ENCODE measurements around the gene TMSB4Y. TPM values are rescaled to one million over a fixed set of nuclear protein-coding genes. Genes with fewer than 3 reads are reported as not detected.

Gene TMSB4Y
- total RNA-seq, result not detected in 2 replicates

DNA sequence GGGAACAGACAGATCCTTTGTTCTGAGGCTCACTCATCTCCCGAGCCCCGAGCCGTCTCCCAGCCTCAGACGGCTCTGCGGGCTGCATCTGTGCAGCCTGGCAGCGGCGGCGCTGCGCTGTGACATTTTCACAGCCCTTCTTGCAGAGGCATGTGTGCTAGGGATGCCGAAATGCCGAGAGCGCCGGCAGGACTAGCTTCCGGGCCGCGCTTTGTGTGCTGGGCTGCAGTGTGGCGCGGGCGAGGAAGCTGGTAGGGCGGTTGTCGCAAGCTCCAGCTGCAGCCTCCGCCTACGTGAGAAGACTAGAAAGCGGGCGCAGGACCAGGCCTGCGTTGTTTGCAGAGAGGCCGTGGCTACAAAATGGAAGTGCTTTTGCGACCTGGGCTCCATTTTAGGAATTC is at the start of gene TMSB4Y:
TSS of gene TMSB4Y (plus strand) at position 332 of the 401 bp plus-strand sequence.
- peak in 1 of 2 donors; percentile 67 for DNase-seq (ENCODE audit: low read depth in 2 of 2)

DNA sequence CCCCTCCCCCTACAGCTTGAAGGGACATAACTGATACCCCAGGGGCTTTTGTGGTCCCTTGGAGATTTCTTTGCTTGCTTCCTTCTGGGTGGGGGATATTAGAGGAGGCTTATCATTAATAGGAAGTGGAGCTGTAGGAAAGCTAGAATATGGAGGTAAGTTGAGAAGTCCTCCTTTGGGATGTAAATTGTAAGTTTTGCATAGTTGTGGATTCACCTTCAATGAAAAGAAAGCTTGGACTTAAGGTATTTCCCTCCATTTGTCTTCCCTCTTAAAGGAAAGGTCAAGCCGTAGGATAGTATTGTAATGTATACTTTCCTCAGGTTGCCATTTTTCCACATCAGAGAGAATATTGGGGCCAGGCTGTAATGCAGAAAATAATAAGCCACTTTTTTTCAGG is 39.5 kb upstream of the TMSB4Y start:
- no peak for DNase-seq (ENCODE audit: low read depth in 2 of 2)

DNA sequence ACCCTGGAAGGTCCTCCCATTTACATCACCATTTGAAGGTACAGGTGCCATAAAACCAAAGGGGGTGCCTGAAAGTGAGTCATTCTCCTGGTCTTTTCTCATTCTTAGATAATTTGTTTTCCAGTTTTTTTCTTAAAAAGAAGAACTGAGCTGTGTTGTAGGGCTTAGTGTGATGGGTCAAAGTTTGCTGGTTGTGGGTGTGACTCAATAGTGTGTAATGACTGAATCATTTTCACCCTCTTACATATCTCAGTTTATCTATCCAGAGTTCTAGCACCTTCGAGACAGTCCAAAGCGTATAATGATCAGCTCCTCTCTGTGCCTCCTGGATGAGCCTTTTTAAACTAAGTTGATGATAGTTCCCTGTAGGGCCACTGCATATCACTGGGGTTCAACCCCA is 32.6 kb upstream of the TMSB4Y start:
- no peak for DNase-seq (ENCODE audit: low read depth in 2 of 2)

DNA sequence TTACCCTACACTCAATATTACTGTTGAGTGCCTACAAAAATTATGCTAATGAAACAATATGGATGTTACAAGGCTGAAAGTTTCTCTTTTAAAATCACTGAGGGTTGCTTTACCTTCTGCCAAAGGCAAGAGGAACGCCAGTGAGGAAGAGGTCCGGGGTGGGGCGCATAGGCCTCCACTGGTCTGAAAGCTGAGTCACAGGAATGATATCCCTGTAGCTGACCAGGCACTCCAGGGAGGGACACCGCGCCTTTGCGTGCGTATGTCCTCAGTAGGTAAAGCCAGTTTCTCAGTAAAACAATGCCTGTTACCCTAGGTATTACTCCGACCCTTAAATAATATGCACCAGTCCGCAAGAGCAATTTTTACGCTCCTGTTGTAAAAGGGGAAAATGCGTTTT is 1.4 kb upstream of the TMSB4Y start:
- DNase-seq (ENCODE audit: low read depth in 2 of 2), result no peak

DNA sequence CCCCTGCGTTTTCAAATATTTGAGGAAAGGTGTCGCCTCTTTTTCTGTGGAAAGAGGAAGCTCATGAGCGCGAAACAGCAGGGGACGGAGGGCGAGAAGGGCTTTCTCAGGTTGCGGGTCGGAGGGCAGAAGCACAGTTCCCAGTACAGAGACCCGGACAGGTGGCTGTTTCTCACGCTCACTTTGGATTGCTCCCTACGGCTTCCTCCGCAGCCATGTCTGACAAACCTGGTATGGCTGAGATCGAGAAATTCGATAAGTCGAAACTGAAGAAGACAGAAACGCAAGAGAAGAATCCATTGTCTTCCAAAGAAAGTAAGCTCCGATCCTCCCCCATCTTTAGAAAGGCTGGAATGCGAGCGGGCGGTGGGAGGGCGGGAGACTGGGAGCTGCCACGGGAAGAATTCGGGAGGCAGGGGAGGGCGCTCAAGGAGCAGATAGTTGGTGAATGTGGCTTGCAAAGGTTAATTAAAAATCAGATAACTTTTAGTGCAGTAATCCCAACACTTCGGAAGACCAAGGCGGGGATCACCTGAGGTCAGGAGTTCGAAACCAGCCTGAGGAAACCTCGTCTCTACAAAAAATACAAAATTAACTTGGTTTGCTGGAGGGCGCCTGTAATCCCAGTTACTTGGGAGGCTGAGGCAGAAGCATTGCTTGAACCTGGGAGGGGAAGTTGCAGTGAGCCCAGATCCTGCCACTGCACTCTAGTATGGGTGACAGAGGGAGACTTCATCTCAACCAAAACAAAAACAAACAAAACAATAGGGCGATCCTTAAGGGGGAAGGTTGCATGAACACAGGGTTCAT is 627 bp downstream of the TMSB4Y start:
- DNase-seq (ENCODE audit: low read depth in 2 of 2), result peak in 1 of 2 donors; percentile 4

DNA sequence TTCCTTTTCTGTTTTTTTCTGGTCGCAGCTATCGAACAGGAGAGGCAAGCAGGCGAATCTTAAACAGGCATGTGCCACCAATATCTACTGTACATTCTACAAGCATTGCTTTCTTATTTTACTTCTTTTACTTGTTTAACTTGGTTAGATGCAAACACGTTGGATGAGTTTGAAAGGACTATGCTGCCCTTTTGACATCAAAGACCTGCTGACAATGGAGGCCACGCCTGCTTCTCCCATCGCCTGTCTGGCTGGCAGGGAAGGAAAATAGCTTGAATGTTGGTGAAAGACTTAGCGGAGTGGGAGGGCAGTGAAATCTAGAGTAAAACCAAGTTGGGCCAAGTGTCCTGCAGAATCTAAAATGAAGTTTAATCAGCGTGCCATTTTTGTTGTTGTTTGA is 1.5 kb downstream of the TMSB4Y start:
- DNase-seq (ENCODE audit: low read depth in 2 of 2), result no peak

DNA sequence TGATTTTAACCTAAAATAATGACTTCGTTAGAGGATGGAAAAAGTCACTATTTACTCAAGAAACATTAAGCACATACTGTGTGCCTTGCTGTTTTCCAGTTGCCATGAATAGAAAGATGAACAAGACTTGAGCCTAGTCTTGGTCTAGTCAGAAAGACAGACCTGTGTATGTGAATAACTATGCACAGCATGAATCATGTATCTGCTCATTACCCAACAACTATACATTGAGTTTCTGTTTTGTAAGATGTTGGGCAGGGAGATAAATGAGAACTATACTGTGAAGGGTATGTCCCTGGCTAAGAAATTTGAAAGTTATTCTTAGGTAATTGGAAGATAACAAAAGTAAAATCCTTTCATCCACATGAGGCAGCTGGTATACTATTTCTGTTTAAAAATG is 4.3 kb downstream of the TMSB4Y start:
- no peak for DNase-seq (ENCODE audit: low read depth in 2 of 2)

DNA sequence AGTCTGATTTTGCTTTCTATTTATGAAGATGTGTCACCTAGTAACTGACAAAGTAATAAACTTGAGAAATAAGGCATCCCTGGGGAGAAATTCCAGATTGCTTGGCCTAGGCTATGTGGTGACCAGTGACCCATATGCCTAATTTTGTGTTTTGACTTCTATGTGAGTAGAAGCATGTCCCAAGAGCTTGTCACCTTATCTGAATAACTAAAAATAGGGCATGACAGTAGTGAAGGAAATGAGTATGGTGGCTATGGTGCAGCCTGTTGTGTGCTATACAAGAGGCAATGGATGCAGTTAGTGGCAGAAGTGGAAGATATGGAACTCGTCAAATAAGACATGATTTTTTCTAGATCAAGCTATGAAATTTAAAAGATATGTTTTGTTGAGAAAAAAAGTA is 15.3 kb downstream of the TMSB4Y start:
- DNase-seq (ENCODE audit: low read depth in 2 of 2), result no peak

DNA sequence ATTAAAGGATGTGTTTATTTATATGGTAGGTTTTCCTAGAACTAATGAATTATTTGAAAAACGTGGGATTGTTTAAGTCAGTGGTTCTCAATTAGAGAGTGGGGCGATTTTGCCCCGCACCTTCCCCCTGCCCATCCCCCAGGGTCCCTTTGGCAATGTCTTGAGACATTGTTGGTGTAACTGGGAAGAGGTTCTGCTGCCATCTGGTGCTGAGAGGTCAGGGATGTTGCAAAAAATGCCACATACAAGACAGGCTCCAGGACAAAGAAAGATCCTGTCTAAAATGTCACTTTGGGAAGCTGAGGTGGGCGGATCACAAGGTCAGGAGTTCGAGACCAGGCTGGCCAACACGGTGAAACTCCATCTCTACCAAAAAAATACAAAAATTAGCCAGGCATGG is 25.8 kb downstream of the TMSB4Y start:
- DNase-seq (ENCODE audit: low read depth in 2 of 2), result peak in 1 of 2 donors; percentile 5

DNA sequence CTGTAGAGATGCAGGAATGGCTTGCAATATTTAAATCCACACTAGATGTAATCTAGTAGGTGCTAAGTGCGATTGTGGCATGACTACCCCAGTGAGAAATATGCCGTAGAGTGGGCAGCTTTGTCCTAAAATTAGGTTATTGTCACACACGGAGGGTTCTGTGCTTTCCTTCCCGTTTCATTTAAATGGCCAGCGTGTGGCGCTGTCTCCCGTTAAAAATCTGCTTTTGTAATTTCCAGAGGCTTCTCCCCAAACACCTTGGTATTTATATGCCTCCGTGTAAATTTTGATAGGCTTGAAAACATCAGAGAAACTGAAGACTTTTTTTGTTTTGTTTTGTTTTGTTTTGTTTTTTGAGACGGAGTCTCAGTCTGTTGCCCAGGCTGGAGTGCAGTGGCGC is 34.9 kb downstream of the TMSB4Y start:
- peak in 1 of 2 donors; percentile 15 for DNase-seq (ENCODE audit: low read depth in 2 of 2)

DNA sequence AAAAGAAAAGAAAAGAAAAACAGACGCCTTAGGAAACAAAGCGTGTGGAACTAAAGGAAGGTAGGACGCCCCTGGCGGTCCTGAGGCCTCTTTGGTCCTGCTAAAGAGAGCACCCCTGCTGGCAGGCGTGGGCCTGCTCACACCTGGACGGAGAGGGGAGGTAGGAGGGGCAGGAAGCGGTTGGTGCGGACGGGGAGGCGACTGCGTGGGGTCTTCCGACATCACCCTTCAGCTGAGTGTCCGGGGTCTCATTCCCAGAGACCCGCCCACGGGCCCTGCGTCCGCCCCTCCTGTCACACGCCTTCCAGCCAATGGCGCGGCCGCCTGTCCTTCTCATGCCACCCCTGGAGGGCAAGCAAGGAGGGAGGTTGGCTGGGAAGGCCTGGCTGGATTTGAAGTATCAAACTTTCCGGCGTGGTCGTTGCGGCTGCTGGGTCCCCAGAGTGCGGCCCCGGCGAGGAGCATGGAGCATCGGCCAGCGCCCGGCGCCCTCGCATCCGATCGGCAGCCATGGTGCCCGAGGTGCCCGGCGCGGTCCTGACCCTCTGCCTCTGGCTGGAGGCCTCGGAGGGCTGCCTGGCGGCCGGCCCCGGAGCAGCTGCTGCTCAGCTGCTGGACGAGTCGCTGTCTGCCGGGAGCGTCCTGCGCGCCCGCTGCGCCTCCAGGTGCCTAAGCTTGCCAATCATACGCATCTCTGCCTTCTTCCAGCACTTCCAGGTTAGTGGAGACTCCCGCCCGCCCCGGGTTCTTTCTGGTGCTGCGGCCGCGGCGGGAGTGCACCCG is 47.8 kb downstream of the TMSB4Y start:
- DNase-seq (ENCODE audit: low read depth in 2 of 2), result no peak

DNA sequence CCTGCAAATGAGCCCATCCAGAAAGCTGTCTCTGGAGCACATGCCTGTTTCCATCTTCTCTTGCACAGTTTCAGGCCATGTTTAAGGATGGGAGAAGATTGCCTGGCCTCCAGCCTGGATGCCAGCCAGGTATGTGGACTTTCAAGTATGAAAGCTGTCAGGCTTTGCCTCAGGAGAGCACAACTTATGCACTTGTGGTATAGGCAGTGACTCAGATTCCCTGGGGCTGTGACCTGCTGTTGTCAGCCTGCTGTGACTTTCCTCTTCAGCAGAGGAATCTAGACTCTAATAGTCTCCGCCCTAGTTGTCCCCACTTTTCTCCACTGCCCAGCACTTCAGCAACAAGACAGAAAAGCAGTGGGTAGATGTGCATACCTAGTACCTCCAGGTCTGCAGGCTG is 51.0 kb downstream of the TMSB4Y start:
- DNase-seq (ENCODE audit: low read depth in 2 of 2), result no peak

Other genes starting within 250 kb of the TMSB4Y start
- gene UTY, start 223.9 kb upstream of the TMSB4Y start, total RNA-seq, result not detected in 2 replicates